Osteocyte (in vitro differentiated cells): ENCODE data around the gene GGA2. TPM values are rescaled to one million over a fixed set of nuclear protein-coding genes. Genes with fewer than 3 reads are reported as not detected.

Experiments
- DNase-seq: peaks from one replicate; pipeline ENCODE4 v3.0.0; 2021; ENCODE audit warnings: mixed read lengths; ENCODE audit not compliant: unreplicated experiment; ENCODE audit errors: extremely low spot score
- H3K27ac Mint-ChIP-seq: one replicate; pipeline ENCODE4 v1.8.0; 2021; ENCODE audit warnings: mild to moderate bottlenecking, mixed read lengths; ENCODE audit not compliant: unreplicated experiment
- H3K27me3 Mint-ChIP-seq: one replicate; pipeline ENCODE4 v1.8.0; 2021; ENCODE audit warnings: mixed read lengths; ENCODE audit not compliant: unreplicated experiment
- H3K36me3 Mint-ChIP-seq: one replicate; pipeline ENCODE4 v1.8.0; 2021; ENCODE audit warnings: mixed read lengths; ENCODE audit not compliant: unreplicated experiment
- H3K4me1 Mint-ChIP-seq: one replicate; pipeline ENCODE4 v1.8.0; 2021; ENCODE audit warnings: mixed read lengths; ENCODE audit not compliant: unreplicated experiment
- H3K4me3 Mint-ChIP-seq: one replicate; pipeline ENCODE4 v1.8.0; 2021; ENCODE audit warnings: mild to moderate bottlenecking, moderate library complexity, mixed read lengths; ENCODE audit not compliant: unreplicated experiment
- H3K9me3 Mint-ChIP-seq: one replicate; pipeline ENCODE4 v1.8.0; 2021; ENCODE audit warnings: mixed read lengths; ENCODE audit not compliant: unreplicated experiment
- total RNA-seq: library from RNA; stranded (reverse); gene quantifications from 2 replicates; pipeline ENCODE4 v1.2.1, GENCODE V29; 2021
- TF ChIP-seq, protein P1 (sequence below): fragments of 200-600 bp; sonication (generic); IDR thresholded peaks from 2 replicates; pipeline ENCODE4 v1.5.0; 2021; ENCODE audit warnings: antibody characterized with exemption, mild to moderate bottlenecking, moderate library complexity

The GGA2 gene
- total RNA-seq, 1 donor from 2014 or later: 59.7 TPM

DNA sequence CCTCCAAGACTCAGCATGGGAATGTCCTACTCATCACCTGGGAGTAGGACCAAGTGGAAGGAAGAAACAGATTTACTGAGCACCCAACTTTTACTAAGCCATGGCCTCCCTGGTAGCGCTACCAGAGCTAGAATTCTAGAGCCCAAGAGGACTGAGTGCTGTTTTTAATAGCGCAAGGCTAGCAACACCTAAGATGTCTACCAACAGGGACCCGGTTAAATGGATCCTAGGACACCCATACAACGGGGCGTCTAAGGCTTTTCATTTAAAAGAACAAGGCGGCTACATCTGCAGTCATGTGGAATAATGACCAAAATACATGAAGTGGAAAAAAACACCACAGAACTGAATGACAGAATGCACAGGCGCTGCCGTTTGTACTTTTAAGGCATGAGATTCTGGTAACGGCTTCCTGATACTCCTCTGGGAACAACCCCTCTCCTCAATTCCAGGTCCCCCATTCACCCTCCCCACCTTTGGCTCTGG is 5.1 kb downstream of the GGA2 start:
- no peaks in the 10 kb centered on the region for H3K9me3 Mint-ChIP-seq
- no peak overlapping the region for H3K4me3 Mint-ChIP-seq
- no peak for DNase-seq
- TF ChIP-seq, protein P1, sequence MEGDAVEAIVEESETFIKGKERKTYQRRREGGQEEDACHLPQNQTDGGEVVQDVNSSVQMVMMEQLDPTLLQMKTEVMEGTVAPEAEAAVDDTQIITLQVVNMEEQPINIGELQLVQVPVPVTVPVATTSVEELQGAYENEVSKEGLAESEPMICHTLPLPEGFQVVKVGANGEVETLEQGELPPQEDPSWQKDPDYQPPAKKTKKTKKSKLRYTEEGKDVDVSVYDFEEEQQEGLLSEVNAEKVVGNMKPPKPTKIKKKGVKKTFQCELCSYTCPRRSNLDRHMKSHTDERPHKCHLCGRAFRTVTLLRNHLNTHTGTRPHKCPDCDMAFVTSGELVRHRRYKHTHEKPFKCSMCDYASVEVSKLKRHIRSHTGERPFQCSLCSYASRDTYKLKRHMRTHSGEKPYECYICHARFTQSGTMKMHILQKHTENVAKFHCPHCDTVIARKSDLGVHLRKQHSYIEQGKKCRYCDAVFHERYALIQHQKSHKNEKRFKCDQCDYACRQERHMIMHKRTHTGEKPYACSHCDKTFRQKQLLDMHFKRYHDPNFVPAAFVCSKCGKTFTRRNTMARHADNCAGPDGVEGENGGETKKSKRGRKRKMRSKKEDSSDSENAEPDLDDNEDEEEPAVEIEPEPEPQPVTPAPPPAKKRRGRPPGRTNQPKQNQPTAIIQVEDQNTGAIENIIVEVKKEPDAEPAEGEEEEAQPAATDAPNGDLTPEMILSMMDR: no peak
- peaks cover 44% of the 10 kb centered on the region for H3K4me1 Mint-ChIP-seq
- no peaks in the 10 kb centered on the region for H3K27me3 Mint-ChIP-seq
- peaks cover 3% of the 10 kb centered on the region for H3K36me3 Mint-ChIP-seq
- H3K27ac Mint-ChIP-seq: peak overlapping the region; percentile 87

DNA sequence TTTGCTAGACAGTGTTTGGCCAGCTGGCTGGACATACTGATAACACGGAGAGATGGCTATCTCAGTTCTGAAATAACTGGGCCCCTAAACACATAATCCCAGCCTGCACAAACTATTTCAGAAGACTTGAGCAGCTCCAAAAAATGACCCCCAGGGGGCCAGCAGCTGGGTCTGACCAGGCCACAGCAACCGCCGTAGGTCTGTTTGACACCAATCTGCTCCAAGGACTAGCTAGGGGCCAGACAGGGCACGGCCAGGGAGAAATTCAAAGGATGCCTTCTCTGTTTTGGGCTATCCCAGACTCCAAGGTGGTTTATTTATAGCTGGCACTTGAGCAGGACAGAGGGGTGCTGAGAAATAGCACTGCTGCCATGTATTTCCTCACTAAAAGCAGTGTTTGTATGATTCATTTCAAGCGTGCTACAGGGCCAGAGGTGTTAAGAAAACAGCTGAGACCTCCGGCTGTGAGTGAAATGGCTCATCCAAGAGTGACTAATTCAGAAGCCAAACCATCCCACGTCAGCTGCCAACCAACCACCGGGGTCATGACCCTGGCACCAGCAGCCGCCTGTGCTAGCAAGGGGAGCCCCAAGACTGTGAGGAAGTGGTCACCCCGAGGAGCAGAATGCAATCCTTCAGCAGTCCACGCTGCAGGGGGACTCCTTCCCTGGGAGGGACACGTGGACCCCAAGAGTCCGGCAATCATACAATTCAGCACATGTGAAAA is 5.7 kb downstream of the GGA2 start:
- TF ChIP-seq, protein P1: no peak
- H3K27me3 Mint-ChIP-seq: no peaks in the 10 kb centered on the region
- H3K9me3 Mint-ChIP-seq: no peaks in the 10 kb centered on the region
- H3K36me3 Mint-ChIP-seq: peaks cover 3% of the 10 kb centered on the region
- peaks cover 44% of the 10 kb centered on the region for H3K4me1 Mint-ChIP-seq
- DNase-seq: no peak
- H3K27ac Mint-ChIP-seq: peak overlapping the region; percentile 87
- H3K4me3 Mint-ChIP-seq: no peak overlapping the region

DNA sequence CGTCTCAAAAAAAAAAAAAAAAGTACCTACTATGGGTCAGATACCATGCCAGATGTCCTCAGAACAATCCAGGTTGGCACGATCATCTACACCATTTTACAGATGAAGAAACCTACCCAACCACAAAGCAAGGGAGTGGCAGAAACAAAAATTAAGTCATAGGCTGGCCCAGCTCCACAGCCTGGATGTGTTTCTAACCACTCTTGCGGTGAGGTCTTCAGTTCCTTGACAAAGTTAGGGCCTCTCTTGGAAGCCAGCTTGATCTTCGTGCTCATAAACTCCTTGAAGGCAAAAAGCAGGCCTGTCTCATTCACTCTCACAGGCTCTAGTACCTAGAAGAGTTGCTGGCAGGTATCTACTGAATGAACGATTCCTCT is 6.2 kb downstream of the GGA2 start:
- TF ChIP-seq, protein P1: no peak
- Mint-ChIP-seq H3K36me3 (peaks cover 3% of the 10 kb centered on the region), H3K9me3 (no peaks in the 10 kb centered on the region), H3K27me3 (no peaks in the 10 kb centered on the region), H3K4me1 (peaks cover 40% of the 10 kb centered on the region), H3K4me3 (no peak overlapping the region), H3K27ac (peak overlapping the region; percentile 87)
- DNase-seq: no peak

DNA sequence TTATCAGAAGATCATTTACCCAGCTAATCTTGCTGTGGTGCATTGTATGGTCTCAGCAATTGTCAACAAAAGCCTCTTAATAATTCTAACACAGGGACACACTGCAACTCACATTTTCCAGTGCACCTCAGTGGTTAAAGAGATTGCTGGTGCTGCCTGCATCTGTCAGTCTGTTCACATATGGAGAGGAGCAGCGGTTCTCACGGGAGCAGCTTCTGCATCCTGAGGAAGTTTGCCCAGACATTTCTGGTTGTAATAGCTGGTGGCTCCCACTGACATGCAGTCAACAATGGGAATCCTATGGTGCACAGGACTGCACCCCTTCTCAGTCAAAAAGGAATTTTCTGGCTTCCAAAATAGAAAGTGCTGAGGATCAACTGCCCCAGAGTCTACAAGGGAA is 7.8 kb downstream of the GGA2 start:
- DNase-seq: no peak
- H3K9me3 Mint-ChIP-seq: no peaks in the 10 kb centered on the region
- peaks cover 34% of the 10 kb centered on the region for H3K4me1 Mint-ChIP-seq
- H3K27ac Mint-ChIP-seq: no peak overlapping the region
- peaks cover 3% of the 10 kb centered on the region for H3K36me3 Mint-ChIP-seq
- no peaks in the 10 kb centered on the region for H3K27me3 Mint-ChIP-seq
- TF ChIP-seq, protein P1: no peak
- no peak overlapping the region for H3K4me3 Mint-ChIP-seq

DNA sequence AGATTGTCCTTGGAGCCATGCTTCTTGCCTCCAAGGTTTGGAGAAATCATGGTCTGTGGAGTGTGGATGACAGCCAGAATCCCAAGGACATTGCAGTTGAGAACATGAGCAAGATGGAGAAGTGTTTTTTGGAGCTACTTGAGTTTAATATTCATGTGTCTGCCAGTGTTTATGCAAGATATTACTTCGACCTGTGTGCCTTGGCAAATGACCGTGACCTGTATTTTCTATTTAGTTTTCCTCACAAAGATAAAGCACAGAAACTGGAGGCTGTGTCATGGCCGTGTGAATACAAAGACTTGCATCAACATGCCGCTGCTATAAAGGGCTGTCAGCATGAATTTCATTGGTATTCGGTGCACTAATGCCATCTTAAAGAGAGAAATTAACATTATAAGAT is 9.0 kb downstream of the GGA2 start:
- DNase-seq: no peak
- no peaks in the 10 kb centered on the region for H3K27me3 Mint-ChIP-seq
- TF ChIP-seq, protein P1: no peak
- H3K9me3 Mint-ChIP-seq: no peaks in the 10 kb centered on the region
- H3K36me3 Mint-ChIP-seq: peaks cover 2% of the 10 kb centered on the region
- no peak overlapping the region for H3K27ac Mint-ChIP-seq
- H3K4me1 Mint-ChIP-seq: peaks cover 39% of the 10 kb centered on the region
- no peak overlapping the region for H3K4me3 Mint-ChIP-seq
